ENCODE results near the gene BANP.

DNA sequence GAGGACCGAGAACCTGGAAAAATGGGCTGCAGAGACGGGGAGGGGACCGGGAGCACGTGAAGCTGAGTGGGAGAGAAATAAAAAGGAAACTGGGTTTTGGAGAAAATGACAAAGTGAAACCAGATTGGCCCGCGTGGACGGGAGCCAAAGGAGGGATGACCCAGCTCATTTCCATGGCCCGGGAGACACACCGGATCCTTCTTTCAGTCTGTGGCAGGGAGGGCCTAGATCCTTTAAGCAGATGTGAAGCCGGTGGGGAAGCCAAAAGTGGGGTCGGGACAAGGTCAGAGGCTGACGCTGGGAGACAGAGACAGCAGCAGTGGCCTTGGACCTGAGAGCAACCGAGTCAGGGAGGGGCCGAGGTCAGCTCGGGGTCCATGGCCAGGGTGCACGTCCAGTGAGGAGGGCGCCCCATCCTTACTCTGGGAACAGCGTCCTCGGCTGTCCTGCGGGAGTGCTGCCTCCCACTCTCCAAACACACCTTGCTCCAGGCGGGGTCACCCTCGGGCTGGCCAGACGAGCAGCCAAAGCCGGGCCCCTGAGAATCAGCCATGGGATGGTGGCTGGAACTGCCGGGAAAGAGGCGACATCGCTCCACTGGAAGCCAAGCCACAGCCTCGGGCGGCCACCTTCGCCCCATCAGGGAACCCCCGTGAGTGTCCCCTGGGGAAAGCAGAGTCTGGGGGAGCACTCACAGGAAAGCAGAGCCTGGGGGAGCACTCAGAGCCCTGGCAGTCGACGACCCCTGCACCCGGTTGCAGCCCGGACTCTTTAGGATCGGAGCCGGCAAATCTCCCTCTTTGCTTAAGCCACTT, 32.2 kb upstream of the BANP start:
- TF ChIP-seq, protein P1, sequence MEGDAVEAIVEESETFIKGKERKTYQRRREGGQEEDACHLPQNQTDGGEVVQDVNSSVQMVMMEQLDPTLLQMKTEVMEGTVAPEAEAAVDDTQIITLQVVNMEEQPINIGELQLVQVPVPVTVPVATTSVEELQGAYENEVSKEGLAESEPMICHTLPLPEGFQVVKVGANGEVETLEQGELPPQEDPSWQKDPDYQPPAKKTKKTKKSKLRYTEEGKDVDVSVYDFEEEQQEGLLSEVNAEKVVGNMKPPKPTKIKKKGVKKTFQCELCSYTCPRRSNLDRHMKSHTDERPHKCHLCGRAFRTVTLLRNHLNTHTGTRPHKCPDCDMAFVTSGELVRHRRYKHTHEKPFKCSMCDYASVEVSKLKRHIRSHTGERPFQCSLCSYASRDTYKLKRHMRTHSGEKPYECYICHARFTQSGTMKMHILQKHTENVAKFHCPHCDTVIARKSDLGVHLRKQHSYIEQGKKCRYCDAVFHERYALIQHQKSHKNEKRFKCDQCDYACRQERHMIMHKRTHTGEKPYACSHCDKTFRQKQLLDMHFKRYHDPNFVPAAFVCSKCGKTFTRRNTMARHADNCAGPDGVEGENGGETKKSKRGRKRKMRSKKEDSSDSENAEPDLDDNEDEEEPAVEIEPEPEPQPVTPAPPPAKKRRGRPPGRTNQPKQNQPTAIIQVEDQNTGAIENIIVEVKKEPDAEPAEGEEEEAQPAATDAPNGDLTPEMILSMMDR (IDR thresholded peaks at IDR 0.05): no peak
- no peak for TF ChIP-seq POLR2AphosphoS5 (IDR thresholded peaks at IDR 0.05)

All from breast epithelium (tissue), 3 donors.